Stimulated activated CD4-positive, alpha-beta T cell treated with anti-CD3 and anti-CD28 coated beads, Interleukin-12 subunit alpha, Interleukin-12 subunit beta, amount 100 ng/mL, for 4 hours (primary cell): ENCODE results near the gene GRIK2.

ENCODE experiments used
- DNase-seq: peaks from one replicate; pipeline ENCODE4 v3.0.0-alpha.2; 2020

GRIK2 gene

DNA sequence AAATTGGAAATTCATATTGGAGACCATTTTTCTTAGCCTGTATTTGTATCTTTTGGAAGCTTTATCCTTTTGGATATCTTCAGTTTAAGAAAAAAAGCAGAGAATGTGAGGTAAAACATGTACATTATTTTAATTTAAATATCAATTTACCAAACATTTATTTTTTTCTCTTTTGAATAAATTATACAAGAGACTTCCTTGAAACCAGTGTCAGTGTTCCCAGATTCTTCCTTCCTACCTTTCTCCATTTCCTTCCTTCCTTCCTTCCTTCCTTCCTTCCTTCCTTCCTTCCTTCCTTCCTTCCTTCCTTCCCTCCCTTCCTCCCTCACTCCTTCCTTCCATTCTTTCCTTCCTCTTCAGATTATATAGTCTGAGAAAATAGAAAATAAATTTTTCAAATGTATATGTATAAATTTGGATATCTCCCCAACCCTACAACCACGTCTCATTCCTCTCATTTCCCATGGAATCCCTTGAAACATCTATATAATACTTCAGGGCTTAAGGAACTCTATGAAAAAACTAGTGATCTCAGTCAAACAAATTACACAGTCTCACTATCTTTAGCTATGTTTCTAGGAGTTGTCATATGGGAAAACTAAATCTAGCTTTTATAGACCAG lies 528.4 kb downstream of the GRIK2 start:
- DNase-seq: no peak

GRCh38 chr6:101926149-101926925 lies 532.8 kb downstream of the GRIK2 start:
- no peak for DNase-seq

- no peak for DNase-seq
Observed at GRCh38 chr6:101931766-101932165, 538.3 kb downstream of the GRIK2 start.

GRCh38 chr6:101932704-101933103 lies 539.2 kb downstream of the GRIK2 start:
- DNase-seq: no peak

- no peak for DNase-seq
Observed at GRCh38 chr6:101935732-101936131, 542.2 kb downstream of the GRIK2 start.

- no peak for DNase-seq
Observed at GRCh38 chr6:101936516-101936915, 543.0 kb downstream of the GRIK2 start.

- DNase-seq: no peak
Observed at GRCh38 chr6:101937108-101937507, 543.6 kb downstream of the GRIK2 start.

DNA sequence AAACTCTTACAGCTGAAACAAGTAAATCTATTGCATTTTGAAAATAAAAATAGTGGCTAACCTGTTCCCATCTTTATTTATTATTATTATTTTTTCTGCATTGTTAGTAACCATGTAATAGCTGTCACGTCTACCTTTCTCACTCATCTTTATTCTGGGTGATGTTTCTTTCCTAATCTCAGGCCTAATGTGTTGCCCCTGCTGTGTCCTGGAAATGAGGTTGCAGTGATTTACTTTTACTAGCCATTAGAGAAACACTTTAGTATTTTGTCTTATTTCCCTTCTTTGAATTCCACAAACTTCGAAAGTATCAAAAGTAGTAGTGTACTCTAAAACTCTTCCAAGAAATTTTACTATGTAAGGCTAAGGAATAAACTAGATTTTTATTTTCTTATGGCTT lies 546.9 kb downstream of the GRIK2 start:
- no peak for DNase-seq

DNA sequence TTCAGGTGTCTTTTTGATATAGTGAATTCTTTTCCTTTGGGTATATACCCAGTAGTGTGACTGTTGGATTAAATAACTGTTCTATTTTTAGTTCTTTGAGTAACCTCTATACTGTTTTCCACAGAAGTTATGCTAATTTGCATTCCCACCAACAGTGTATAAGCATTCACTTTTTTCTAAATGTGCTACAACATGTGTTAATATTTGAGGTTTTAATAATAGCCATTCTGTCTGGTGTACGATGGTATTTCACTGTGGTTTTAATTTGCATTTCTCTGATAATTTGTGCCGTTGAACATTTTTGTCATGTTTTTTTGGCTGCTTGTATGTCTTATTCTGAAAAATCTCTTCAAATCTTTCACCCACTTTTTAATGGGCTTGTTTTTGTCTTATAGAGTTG lies 563.5 kb downstream of the GRIK2 start:
- DNase-seq: no peak

DNA sequence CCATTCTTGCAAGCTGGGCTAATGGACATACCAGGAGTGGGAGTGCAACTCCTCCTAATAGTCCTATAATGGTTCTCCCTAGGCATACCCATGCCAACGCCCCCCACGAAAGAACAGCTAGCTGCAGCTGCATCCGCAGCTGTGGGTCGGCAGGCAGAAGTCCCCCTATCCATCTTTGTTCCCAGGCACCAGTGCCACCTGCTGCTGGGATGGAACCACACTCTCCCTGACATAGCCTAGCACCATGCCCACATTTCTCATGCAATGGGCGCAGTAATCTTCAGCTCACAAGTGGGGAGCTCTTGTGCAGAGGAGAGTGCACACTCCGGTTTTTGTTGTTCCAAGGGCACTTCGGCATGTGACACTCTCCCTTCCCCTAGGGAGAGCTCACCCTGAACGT lies 567.8 kb downstream of the GRIK2 start:
- DNase-seq: no peak

GRCh38 chr6:101980924-101981323 lies 587.4 kb downstream of the GRIK2 start:
- DNase-seq: no peak

- DNase-seq: no peak
Observed at GRCh38 chr6:101986476-101986875, 593.0 kb downstream of the GRIK2 start.

DNA sequence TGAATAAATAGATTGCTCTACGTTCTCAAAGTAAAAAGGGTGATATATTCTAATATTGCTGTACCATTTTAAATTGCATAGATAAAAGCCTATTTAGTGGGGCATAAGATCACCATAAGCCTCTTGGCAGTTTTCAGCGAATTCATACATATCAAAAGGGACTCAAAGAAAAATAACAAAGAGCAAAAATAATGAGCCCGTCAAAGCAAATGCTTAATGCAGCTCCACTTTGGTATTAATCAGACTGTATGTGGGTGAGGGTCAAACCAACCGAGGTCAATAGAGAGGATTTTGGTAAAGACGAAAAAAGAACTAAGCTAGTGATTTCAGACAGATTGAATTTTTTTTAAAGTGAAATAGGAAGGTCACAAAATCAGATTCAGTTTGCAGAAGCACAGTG lies 598.8 kb downstream of the GRIK2 start:
- no peak for DNase-seq

DNA sequence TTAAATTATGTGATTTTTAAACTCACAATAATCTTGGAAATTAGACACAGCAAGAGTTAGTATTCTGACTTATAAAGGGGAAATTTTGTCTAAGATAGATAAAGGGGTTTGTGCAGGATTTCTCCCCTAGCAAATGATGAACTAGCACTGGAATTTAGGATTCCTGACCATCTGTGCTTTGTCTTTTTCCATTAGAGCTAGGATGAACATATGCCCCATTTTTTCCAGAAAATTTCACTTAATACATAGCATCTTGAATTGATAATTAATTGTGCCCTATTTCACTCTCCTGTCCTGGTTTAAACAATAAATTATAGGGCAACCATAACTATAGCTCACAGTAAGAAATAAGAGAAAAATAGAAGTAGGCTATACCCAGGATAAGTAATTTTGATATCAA lies 601.0 kb downstream of the GRIK2 start:
- no peak for DNase-seq

DNA sequence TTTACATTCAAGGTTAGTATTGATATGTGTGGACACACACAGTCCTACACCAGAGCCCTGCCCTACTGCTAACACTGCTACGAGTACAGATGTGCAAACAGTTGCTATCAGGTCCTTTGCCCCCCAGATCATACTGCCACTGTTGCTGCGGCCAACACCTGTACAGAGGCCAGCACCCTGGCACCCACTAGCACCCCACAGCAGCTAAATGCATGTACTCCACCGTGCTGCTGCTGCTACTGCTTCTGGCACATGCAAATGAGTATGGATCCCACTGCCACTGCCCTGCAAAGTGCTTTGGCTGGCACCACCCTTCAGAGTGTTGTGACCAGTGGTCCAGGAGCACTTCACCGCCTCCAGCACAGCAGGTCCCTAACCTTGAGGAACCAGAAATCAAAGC lies 621.9 kb downstream of the GRIK2 start:
- no peak for DNase-seq

- no peak for DNase-seq
Observed at GRCh38 chr6:102022281-102022680, 628.8 kb downstream of the GRIK2 start.

GRCh38 chr6:102022803-102023202 lies 629.3 kb downstream of the GRIK2 start:
- DNase-seq: no peak

DNA sequence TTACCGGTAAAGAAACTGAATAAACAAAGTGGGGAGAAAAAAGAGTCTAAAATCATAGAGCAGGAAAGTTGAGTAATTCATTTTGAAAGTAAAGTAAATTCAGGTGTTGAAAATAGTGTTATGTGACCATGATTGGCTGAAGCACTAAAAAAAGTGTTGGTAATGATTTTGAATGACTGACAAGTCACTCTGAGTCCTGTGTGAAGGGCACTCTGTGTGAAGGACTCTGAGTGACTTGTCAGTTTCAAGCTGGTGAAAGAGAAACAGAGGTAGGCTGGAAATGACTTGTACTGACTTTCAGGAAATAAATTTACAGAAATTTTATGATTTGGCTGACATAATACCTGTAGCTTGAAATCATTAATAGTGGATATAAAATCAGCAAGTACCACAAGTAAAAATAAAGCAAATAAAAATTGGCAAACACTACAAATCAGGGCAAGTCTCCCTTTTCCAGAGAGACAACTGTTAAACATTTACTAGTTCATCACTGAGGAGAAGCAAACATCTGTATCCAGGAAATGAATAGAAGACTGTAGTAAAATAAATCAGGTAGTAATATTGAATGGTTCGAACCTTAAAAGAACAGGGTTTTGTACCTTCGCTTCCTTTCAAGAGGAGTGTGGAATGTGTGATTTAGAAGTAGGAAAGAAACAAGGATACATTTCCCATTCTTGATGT lies 630.6 kb downstream of the GRIK2 start:
- no peak for DNase-seq

GRCh38 chr6:102026649-102027048 lies 633.1 kb downstream of the GRIK2 start:
- DNase-seq: no peak

DNA sequence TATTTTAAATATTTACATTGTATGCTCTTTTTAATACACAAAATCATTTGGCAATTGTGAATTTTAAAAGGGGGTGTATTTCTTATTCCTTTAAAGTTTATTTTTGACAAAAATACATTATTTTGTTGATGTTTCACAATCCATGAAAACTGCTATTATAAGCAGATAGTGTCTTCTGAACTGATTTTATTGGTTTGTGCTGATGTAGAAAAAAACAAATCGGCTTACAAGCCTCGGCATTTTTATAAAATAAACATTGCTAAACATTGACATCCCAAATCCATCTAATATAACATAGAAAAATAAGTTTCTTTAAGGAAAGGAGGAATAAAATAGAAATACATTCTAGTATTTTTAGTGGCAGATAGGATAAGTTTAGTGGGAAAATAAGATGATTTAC lies 634.7 kb downstream of the GRIK2 start:
- no peak for DNase-seq

- no peak for DNase-seq
Observed at GRCh38 chr6:102038964-102039363, 645.5 kb downstream of the GRIK2 start.

DNA sequence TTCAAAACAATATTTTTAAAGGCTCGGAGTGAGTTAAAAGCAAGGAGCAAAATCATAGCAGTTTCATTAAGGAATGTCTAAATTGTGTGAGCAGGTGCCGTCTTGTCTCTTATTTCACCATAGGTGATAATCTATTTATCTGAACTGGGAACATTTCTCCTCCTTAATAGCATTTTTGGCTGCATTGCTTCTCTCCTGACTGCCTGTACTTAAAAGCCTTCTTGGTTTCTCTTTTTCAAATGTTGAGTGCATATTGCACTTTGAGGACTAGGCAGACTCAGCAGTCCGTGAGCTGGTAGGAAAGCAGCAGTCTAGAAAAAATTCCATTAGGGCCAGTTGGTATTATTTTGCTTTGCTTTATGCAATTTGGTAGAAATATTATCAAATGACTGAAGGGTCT lies 645.9 kb downstream of the GRIK2 start:
- no peak for DNase-seq

- no peak for DNase-seq
Observed at GRCh38 chr6:102051001-102051400, 657.5 kb downstream of the GRIK2 start.

- DNase-seq: no peak
Observed at GRCh38 chr6:102051720-102052119, 658.2 kb downstream of the GRIK2 start.
